ENCODE measurements around the gene DRD3.

GRCh38 chr3:114154321-114154821, 24.5 kb downstream of the DRD3 start:
- TF ChIP-seq CTCF (conservative IDR thresholded peaks at IDR 0.05; ENCODE audit: low read depth, low read length) (no peak), EZH2 (IDR thresholded peaks at IDR 0.05; ENCODE audit: borderline replicate concordance, low read depth, low read length, poor library complexity, severe bottlenecking) (no peak)
